Prostate gland (tissue), 2 donors: ENCODE results near the gene SHISA7.

Experiments
- POLR2A ChIP-seq: fragments of 450-650 bp; IDR thresholded peaks from one replicate; pipeline ENCODE4 v1.6.1; 2016; ENCODE audit warnings: antibody characterized with exemption, mild to moderate bottlenecking
- TF ChIP-seq, protein P1 (sequence below), 4 experiments: fragments of 200-600 bp in 2 of 4; fragments of 450-650 bp in 2 of 4; sonication (generic) in 2 of 4; IDR thresholded peaks; 1 replicate in 3 of 4; 2 replicates in 1 of 4; pipeline ENCODE4 v1.5.1; 2016 to 2019; ENCODE audit warnings: antibody characterized with exemption in 4 of 4, mild to moderate bottlenecking in 2 of 4, moderate library complexity in 2 of 4

DNA sequence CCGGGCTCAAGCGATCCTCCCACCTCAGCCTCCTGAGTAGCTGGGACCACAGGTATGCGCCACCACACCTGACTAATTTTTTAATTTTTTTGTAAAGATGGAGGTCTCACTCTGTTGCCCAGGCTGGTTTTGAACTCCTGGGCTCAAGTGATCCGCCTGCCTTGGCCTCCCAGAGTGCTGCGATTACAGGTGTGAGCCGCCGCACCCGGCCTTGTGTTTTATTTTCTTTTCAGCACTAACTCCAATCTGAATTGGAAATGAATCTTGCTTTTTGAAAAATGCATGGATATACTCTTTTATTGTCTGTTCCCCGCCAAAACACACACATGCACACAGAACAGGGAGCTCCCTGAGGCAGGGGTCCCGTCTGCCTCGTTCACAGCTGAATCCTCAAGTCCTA, 19.6 kb upstream of the SHISA7 start:
- no peak for TF ChIP-seq POLR2A
- TF ChIP-seq, protein P1, sequence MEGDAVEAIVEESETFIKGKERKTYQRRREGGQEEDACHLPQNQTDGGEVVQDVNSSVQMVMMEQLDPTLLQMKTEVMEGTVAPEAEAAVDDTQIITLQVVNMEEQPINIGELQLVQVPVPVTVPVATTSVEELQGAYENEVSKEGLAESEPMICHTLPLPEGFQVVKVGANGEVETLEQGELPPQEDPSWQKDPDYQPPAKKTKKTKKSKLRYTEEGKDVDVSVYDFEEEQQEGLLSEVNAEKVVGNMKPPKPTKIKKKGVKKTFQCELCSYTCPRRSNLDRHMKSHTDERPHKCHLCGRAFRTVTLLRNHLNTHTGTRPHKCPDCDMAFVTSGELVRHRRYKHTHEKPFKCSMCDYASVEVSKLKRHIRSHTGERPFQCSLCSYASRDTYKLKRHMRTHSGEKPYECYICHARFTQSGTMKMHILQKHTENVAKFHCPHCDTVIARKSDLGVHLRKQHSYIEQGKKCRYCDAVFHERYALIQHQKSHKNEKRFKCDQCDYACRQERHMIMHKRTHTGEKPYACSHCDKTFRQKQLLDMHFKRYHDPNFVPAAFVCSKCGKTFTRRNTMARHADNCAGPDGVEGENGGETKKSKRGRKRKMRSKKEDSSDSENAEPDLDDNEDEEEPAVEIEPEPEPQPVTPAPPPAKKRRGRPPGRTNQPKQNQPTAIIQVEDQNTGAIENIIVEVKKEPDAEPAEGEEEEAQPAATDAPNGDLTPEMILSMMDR (IDR thresholded peaks at IDR 0.05) = no peak
